ENCODE measurements around the gene NANOS3.

The NANOS3 gene

GRCh38 chr19:13899912-13900584, 23.1 kb downstream of the NANOS3 start:
- no peaks in the 10 kb centered on the region for H3K27me3 Mint-ChIP-seq

GRCh38 chr19:13902993-13903555, 26.1 kb downstream of the NANOS3 start:
- no peaks in the 10 kb centered on the region for H3K27me3 Mint-ChIP-seq
- no peak overlapping the region for H3K27ac Mint-ChIP-seq
- no peak for DNase-seq (ENCODE audit: low spot score in 2 of 2)
- H3K4me3 Mint-ChIP-seq = no peak overlapping the region
- peaks cover 9% of the 10 kb centered on the region for H3K4me1 Mint-ChIP-seq
- no peak for ATAC-seq (ENCODE audit: low read depth)
- H3K9me3 Mint-ChIP-seq = no peaks in the 10 kb centered on the region
- no peaks in the 10 kb centered on the region for H3K36me3 Mint-ChIP-seq

More at GRCh38 chr19:13899912-13900584, 23.1 kb downstream of the NANOS3 start:
- H3K4me3 Mint-ChIP-seq = no peak overlapping the region
- DNase-seq (ENCODE audit: low spot score in 2 of 2) = no peak
- H3K27ac Mint-ChIP-seq = no peak overlapping the region
- H3K36me3 Mint-ChIP-seq = no peaks in the 10 kb centered on the region
- no peak for ATAC-seq (ENCODE audit: low read depth)
- no peaks in the 10 kb centered on the region for H3K9me3 Mint-ChIP-seq
- H3K4me1 Mint-ChIP-seq = no peaks in the 10 kb centered on the region

GRCh38 chr19:13905634-13906520, 28.9 kb downstream of the NANOS3 start, which contains the start of the genes BRME1 and CC2D1A:
BRME1 (minus strand) TSS chr19:13906117; CDS start chr19:13904892, 1,225 bp downstream.
CC2D1A (plus strand) TSS chr19:13906201; CDS start chr19:13906442, 241 bp downstream.
- peak within 1 kb of the TSS; percentile 93 for H3K27ac Mint-ChIP-seq
- peaks cover 9% of the 10 kb centered on the region for H3K4me1 Mint-ChIP-seq
- peak within 1 kb of the TSS; percentile 91 for H3K4me3 Mint-ChIP-seq
- ATAC-seq (ENCODE audit: low read depth) = peak; percentile 99
- DNase-seq (ENCODE audit: low spot score in 2 of 2) = peak; percentile 92 to 95
- no peaks in the 10 kb centered on the region for H3K27me3 Mint-ChIP-seq
- peaks cover 3% of the 10 kb centered on the region for H3K36me3 Mint-ChIP-seq
- no peaks in the 10 kb centered on the region for H3K9me3 Mint-ChIP-seq

- DNase-seq (ENCODE audit: low spot score in 2 of 2) (no peak), ATAC-seq (ENCODE audit: low read depth) (peak; percentile 20)
- Mint-ChIP-seq H3K4me3 (peak overlapping the region; percentile 83), H3K4me1 (peaks cover 9% of the 10 kb centered on the region), H3K36me3 (peaks cover 5% of the 10 kb centered on the region), H3K27ac (peak overlapping the region; percentile 93), H3K27me3 (no peaks in the 10 kb centered on the region), H3K9me3 (no peaks in the 10 kb centered on the region)
Observed at GRCh38 chr19:13906521-13906904, 29.6 kb downstream of the NANOS3 start.

- DNase-seq (ENCODE audit: low spot score in 2 of 2) = no peak
- H3K4me3 Mint-ChIP-seq = peak overlapping the region; percentile 83
- H3K27ac Mint-ChIP-seq = peak overlapping the region; percentile 93
- H3K36me3 Mint-ChIP-seq = peaks cover 6% of the 10 kb centered on the region
- ATAC-seq (ENCODE audit: low read depth) = no peak
- H3K27me3 Mint-ChIP-seq = no peaks in the 10 kb centered on the region
- H3K9me3 Mint-ChIP-seq = no peaks in the 10 kb centered on the region
- H3K4me1 Mint-ChIP-seq = peaks cover 9% of the 10 kb centered on the region
Observed at GRCh38 chr19:13906910-13907309, 30.0 kb downstream of the NANOS3 start.

GRCh38 chr19:13908674-13909073, 31.7 kb downstream of the NANOS3 start:
- Mint-ChIP-seq H3K4me1 (peaks cover 9% of the 10 kb centered on the region), H3K4me3 (peak overlapping the region; percentile 5), H3K27me3 (no peaks in the 10 kb centered on the region), H3K36me3 (peaks cover 9% of the 10 kb centered on the region), H3K27ac (no peak overlapping the region), H3K9me3 (no peaks in the 10 kb centered on the region)
- ATAC-seq (ENCODE audit: low read depth) (no peak), DNase-seq (ENCODE audit: low spot score in 2 of 2) (no peak)

- H3K36me3 Mint-ChIP-seq = peaks cover 9% of the 10 kb centered on the region
Observed at GRCh38 chr19:13909430-13909829, 32.5 kb downstream of the NANOS3 start.

GRCh38 chr19:13913352-13913751, 36.4 kb downstream of the NANOS3 start:
- Mint-ChIP-seq H3K4me3 (no peak overlapping the region), H3K9me3 (no peaks in the 10 kb centered on the region), H3K4me1 (no peaks in the 10 kb centered on the region), H3K27me3 (no peaks in the 10 kb centered on the region), H3K36me3 (peaks cover 9% of the 10 kb centered on the region), H3K27ac (no peak overlapping the region)
- DNase-seq (ENCODE audit: low spot score in 2 of 2) (no peak), ATAC-seq (ENCODE audit: low read depth) (no peak)

More at GRCh38 chr19:13909430-13909829, 32.5 kb downstream of the NANOS3 start:
- no peak for DNase-seq (ENCODE audit: low spot score in 2 of 2)
- Mint-ChIP-seq H3K27me3 (no peaks in the 10 kb centered on the region), H3K4me1 (peaks cover 9% of the 10 kb centered on the region), H3K27ac (no peak overlapping the region), H3K4me3 (no peak overlapping the region), H3K9me3 (no peaks in the 10 kb centered on the region)
- ATAC-seq (ENCODE audit: low read depth) = no peak

- H3K4me3 Mint-ChIP-seq = no peak overlapping the region
- H3K4me1 Mint-ChIP-seq = no peaks in the 10 kb centered on the region
- H3K36me3 Mint-ChIP-seq = peaks cover 10% of the 10 kb centered on the region
- no peaks in the 10 kb centered on the region for H3K27me3 Mint-ChIP-seq
- no peak for ATAC-seq (ENCODE audit: low read depth)
- no peak for DNase-seq (ENCODE audit: low spot score in 2 of 2)
- no peaks in the 10 kb centered on the region for H3K9me3 Mint-ChIP-seq
- no peak overlapping the region for H3K27ac Mint-ChIP-seq
Observed at GRCh38 chr19:13914777-13915176, 37.8 kb downstream of the NANOS3 start.

- ATAC-seq (ENCODE audit: low read depth) = no peak
- peaks cover 18% of the 10 kb centered on the region for H3K36me3 Mint-ChIP-seq
- peaks cover 2% of the 10 kb centered on the region for H3K4me1 Mint-ChIP-seq
- no peaks in the 10 kb centered on the region for H3K9me3 Mint-ChIP-seq
- no peak for DNase-seq (ENCODE audit: low spot score in 2 of 2)
- H3K27ac Mint-ChIP-seq = no peak overlapping the region
- no peak overlapping the region for H3K4me3 Mint-ChIP-seq
- no peaks in the 10 kb centered on the region for H3K27me3 Mint-ChIP-seq
Observed at GRCh38 chr19:13917888-13918406, 41.0 kb downstream of the NANOS3 start.

GRCh38 chr19:13918726-13919411, 41.9 kb downstream of the NANOS3 start:
- Mint-ChIP-seq H3K36me3 (peaks cover 21% of the 10 kb centered on the region), H3K4me1 (peaks cover 2% of the 10 kb centered on the region), H3K4me3 (no peak overlapping the region), H3K27ac (no peak overlapping the region), H3K9me3 (no peaks in the 10 kb centered on the region), H3K27me3 (no peaks in the 10 kb centered on the region)
- ATAC-seq (ENCODE audit: low read depth) (no peak), DNase-seq (ENCODE audit: low spot score in 2 of 2) (no peak)

- no peak overlapping the region for H3K4me3 Mint-ChIP-seq
- ATAC-seq (ENCODE audit: low read depth) (no peak), DNase-seq (ENCODE audit: low spot score in 2 of 2) (no peak)
- H3K36me3 Mint-ChIP-seq = peaks cover 25% of the 10 kb centered on the region
- H3K27ac Mint-ChIP-seq = no peak overlapping the region
- H3K9me3 Mint-ChIP-seq = no peaks in the 10 kb centered on the region
- peaks cover 2% of the 10 kb centered on the region for H3K4me1 Mint-ChIP-seq
- no peaks in the 10 kb centered on the region for H3K27me3 Mint-ChIP-seq
Observed at GRCh38 chr19:13920524-13920923, 43.6 kb downstream of the NANOS3 start.

GRCh38 chr19:13920940-13921747, 44.2 kb downstream of the NANOS3 start:
- no peaks in the 10 kb centered on the region for H3K27me3 Mint-ChIP-seq
- peak; percentile 82 for ATAC-seq (ENCODE audit: low read depth)
- DNase-seq (ENCODE audit: low spot score in 2 of 2) = no peak
- peaks cover 27% of the 10 kb centered on the region for H3K36me3 Mint-ChIP-seq
- no peaks in the 10 kb centered on the region for H3K9me3 Mint-ChIP-seq
- no peak overlapping the region for H3K4me3 Mint-ChIP-seq
- peaks cover 2% of the 10 kb centered on the region for H3K4me1 Mint-ChIP-seq
- H3K27ac Mint-ChIP-seq = no peak overlapping the region
